GM19452 (cell line): Measurements from ENCODE around the gene TMTC2.

Source experiments
- ATAC-seq: cut with Tn5 transposase; IDR thresholded peaks from one replicate; pipeline ENCODE4 v1.9.1; 2021; ENCODE audit not compliant: unreplicated experiment

TMTC2 gene

DNA sequence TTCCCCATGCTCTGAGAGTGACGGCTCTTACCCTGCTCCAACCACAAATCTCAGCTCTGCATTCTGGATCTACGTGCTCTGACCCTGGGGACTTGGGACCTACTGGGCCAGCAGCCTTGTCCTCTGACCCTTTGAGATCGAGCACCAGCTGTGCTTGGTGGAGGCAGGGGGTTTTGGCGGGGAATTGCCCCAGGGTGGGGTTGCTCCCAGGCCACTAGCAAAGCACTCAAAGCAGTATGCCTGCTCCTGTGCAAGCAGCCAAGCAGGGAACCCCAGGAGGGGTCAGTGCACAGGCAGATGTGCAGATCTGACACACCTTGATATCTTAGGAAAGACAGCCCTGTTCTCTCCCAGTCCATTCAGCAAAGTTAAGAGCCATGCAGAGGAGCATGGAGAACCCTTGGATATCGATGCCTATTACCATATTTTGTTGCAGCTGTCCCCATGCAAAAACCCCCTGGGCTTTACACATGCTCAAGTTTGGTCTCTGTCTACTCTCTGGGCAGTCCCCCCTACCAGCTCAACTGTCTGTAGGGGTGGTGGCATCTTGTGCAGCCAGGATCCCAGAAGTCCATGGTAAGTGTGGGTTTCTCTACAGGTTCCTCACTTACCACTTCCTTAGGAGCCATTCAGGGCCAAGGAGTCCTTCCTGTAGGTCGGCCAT, 319.0 kb downstream of the TMTC2 start:
- ATAC-seq = no peak

- ATAC-seq = no peak
Observed at GRCh38 chr12:83008703-83009102, 322.0 kb downstream of the TMTC2 start.

GRCh38 chr12:83010169-83010804, 323.6 kb downstream of the TMTC2 start:
- ATAC-seq = no peak

DNA sequence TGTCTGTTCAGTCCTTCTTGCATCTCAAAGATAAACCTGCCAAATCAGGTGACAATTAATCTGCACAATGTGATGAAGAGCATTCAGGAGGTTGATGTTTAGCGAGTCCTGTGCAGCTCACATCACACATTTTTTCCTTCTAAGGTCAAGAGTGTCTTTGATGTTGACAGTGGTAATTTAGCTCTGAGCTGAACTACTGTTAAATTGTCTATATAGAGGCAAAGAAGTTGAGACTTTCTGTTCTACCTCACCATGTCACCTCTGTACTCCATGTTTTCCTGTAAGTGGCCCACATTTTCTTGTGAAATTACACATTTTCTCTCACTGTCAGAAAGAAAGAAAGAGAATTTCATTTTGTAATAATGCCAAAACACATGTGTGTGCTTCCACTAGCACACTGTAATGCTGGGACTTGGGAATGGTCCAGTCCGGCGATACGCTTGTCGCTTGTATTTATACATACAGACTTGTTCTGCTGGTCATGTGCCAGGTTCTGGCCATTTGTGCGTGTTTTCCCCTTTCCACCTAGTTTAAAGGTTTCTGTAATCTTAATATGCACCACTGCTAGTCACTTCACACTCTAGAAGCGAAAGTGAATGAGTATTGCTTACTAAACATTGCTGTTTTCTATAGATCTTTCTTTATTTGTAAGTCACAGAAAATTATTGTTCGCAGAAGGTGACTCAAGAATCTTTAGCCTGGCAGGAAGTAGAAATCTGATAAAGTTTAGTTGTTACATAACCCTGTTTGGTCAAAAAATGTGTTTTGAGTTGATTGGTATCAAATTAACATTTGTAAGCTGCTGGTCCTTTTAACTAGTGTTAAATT, 328.9 kb downstream of the TMTC2 start:
- ATAC-seq = no peak

DNA sequence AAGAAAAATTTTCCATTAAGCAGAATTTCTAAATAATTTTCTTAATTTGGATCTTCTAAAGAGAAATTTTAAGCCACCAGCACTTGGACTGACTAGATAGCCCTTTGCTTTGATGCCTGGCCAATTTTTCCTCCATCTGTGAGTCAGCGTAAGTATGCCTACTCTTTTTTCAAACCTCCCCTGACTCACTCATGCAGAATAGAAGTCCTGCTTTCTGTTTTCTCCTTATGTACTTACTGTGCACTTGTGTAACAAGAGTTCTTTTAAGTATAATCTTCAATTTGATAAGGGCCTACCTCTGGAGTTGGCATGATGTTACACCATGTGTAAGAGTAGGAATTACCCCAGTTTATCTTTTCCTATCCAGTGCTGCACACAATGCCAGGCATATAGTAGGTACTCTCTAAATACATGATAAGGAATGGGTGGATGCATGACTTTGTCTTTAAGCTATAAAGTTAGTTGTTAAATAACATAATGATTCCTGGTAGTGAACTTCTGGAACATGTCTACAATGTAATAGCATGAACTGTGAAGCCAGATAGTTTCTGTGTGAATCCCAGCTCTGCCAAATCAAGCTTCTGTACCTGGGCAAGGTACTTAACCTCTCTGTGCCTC, 329.6 kb downstream of the TMTC2 start:
- no peak for ATAC-seq

GRCh38 chr12:83016991-83017390, 330.3 kb downstream of the TMTC2 start:
- no peak for ATAC-seq

GRCh38 chr12:83018088-83018487, 331.4 kb downstream of the TMTC2 start:
- no peak for ATAC-seq

DNA sequence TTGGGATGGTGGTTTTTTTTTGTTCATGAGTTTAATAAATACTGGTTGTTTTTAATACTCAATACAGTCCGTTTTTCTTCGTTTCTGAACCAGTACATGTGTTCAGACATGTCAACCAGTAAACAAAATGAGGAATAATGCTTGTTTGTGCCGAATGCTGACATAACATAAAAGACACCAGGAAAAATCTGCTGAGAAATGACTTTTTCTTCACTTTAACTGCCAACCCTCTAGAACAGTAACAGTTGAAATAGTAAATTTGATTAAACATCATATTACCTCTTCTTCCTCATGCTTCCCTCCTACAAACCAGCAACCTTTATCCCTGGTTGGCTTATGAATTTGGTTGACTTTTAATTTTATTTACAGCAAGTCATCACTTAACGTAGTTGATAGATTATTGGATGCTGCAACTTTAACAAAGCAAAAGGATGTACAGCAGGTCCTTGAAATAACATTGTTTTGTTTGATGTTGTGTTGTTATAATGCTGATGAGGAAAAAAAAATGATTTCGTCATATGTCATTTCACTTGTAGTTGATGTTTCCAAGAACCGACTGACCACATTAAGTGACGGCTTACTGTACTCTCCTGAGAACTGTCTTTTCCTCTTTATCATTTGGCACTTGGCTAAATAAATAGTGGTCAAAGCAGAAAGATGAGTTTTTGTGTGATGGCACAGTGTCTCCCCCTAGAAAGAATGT, 340.5 kb downstream of the TMTC2 start:
- no peak for ATAC-seq

DNA sequence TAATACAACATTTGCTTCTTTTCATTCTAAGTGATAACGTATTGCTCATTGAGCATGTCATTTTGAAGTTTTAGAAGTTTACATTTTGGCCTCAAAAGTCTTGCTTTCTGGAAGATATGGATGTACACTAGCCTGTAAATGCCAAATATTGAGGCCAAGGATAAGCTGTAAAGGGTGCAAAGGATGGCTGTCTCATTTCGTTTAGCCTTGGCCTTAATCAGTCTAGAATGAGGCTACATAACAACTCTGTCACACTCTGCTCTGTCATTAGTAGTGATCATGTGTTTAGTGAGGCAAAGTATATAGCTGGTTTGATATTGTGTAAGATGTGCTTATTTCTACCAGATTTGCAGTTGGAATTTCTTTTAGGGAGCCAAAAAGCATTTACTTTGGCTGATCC, 344.5 kb downstream of the TMTC2 start:
- no peak for ATAC-seq

GRCh38 chr12:83036847-83037246, 350.1 kb downstream of the TMTC2 start:
- no peak for ATAC-seq

DNA sequence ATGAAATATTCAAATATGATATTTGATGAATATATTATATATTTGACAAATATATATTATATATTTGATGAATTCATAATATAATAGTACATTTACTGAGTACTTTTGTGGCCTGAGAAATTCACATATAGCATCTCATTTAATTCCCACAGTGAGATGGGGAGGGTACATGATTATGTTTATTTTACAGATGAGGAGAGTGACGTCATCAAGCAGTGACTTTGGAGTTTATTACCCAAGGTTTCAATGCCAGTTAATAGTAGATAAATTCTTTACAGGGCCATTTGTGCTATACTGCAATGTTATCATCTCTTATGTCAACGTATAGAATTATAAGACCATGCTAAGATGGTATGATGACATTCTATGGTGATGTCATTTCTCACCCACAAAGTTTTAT, 352.7 kb downstream of the TMTC2 start:
- no peak for ATAC-seq

DNA sequence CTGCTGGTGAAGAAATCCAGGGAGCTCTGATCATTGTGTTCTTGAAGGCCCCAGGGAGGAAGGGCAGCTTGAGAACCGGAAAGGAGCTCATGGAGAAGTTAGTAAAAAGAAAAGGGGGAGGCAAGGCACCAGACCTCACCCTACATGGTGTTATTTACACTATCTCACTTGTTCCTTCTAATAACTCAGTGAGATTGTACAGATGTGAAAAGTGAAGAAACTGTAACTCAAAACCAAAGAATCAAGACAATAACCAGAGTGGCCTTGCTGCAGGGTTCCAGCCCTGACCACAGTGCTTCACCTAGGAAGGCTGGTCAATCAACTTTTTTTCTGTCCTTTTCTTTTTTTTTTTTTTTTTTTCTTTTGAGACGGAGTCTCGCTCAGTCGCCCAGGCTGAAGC, 353.6 kb downstream of the TMTC2 start:
- no peak for ATAC-seq

DNA sequence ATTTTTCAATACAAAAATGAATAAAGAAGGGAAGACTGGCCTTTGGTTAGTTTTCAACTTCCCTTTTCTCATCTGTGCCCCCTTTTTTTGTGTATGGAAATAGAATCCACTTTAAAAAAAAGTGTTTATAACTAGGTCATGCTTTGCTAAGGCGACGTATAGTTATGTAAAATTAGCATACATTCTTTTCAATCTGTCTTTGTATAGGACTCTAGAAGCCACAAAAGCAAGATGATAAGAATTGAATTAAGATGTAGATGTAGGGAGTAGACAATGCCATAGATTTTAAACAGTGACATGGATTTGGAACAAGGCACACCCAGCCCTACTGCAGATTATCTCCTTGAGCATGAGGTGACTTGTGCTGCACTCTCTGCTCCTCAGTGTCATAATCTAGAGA, 354.3 kb downstream of the TMTC2 start:
- no peak for ATAC-seq

DNA sequence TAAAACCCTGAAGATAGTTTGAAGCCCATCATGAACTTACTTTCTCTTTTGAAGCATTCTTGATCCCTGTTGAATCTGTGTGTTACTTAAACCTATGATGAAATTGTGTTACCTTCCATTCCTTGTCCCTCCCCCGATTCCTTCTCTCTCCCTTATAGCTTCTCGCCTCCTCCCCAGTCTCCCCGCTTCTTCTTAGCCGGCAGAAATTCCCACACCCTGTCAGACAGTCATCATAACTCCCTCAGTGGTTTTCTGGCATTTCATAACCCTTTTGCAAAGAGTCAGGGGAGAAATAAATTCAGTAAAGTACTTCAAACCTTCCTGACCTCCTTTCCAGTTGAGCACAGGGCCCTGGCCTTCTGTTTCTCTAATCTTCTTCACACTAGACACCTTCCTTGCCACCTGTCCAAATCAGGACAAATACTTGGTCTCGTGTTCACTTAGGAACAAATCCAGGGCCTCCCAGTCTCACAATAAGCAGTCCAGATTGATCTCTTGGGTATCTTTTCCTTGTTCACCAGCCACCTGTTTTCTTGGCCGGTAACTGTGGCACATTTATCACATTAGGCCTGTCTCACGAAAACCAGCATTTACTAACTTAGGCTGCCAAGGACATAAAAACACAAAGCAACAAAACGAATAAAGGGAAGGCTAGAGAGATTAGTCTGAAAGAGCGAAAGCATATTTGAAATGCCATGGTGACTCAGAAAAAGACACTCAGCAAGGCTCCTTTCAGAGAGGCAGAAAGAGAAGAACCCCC, 355.9 kb downstream of the TMTC2 start:
- ATAC-seq = no peak

GRCh38 chr12:83044736-83045135, 358.0 kb downstream of the TMTC2 start:
- ATAC-seq = no peak

DNA sequence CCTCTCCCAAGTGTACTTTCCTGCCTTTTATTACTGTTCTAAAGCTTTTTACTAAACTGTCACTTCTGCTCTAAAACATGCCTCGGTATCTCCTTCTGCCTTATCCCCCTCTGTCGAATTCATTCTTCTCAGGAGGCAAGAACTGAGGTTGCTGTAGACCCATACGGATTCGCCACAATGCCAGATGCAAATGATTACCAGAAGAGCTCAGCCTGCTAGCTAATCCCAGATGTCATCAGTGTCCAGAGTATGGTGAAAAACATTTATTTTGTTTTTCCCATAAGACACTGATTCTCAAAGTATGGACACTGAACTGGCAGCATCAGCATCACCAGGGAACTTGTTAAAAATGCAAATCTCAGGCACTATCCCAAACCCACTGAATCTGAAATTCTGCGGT, 359.3 kb downstream of the TMTC2 start:
- no peak for ATAC-seq

GRCh38 chr12:83049306-83049705, 362.6 kb downstream of the TMTC2 start:
- ATAC-seq = no peak

DNA sequence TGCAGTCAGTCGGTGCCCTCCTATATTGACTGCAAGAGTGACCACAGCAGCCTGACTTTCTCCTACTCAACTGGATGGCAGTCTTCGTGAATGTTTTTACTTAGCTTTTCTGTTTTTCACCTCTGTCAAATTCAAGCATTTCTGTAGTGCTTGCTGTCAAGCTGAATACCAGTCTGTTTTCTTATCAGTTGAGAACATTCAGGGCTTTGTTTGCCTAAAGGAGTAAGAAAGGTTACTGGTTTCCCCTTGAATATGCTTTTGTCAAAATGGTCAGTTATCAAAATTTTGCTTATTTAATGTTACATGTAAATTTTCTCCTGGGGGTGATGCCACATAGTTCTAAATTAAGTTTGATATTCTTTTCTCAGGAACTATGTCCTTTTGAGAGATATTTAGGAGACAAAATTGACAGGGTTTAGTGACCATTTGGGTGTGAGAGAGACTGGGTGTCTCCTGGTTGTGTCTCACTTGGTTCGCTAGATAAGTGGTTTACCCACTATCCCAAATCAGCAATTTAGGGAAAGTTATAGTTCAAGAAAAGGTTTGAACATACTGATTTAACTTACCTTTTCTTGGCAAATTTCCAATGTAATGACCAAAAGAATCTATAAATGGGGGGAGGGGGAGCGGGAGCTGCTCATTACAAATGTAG, 366.3 kb downstream of the TMTC2 start:
- ATAC-seq = no peak

DNA sequence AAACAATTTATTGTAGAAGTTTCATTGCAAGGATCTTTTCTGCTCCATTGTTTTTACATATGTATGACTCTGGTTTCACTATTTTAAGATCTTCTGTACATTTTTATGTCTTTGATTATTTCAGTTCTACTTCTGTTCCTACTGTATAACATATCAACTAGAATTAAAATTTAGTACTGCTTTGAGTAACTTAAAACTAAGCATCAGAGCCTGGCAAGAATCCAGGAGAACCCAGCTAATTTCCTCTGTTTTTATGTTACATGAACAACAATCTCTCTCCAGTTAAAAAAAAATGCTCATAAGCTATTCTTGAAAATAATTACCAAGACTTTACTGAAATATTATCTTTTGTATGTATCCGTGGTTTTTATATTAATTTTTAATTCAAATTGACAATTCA, 370.7 kb downstream of the TMTC2 start:
- ATAC-seq = no peak

DNA sequence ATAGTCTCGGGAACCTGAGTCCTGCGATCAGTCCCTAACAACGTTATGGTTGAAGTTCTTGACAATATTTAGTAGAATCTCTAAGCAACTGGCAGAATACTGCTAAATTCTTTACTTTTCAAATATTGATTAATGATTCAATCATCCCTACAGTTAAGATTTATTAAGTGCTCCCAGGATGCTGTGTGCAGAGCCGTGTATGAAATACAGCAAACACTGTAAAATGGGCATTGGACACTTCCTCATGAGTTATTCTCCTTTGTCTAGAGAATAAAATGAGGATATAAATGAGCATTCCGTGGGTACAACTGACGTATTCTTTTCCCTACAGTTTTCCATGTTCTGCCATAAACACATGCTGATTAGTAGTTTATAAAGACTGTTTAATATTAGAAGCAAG, 372.4 kb downstream of the TMTC2 start:
- ATAC-seq = no peak
